CD14-positive monocyte (primary cell): ENCODE results near the gene APOC1. TPM values are rescaled to one million over a fixed set of nuclear protein-coding genes. Genes with fewer than 3 reads are reported as not detected.

ENCODE experiments used
- DNase-seq, 3 donors: peaks; one replicate each; pipeline ENCODE4 v3.0.0-alpha.2; 2011 to 2022
- H2AFZ ChIP-seq: 2 replicates; pipeline ENCODE4 v1.6.0; 2012; ENCODE audit warnings: mild to moderate bottlenecking, low read depth, low read length, inconsistent platforms; ENCODE audit not compliant: insufficient read depth, poor library complexity, severe bottlenecking
- H3K27ac ChIP-seq, 2 donors: 1 replicate in 1 of 2; 2 replicates in 1 of 2; pipeline ENCODE4 v1.5.1; 2012 to 2013; ENCODE audit warnings: low read length in 2 of 2, control low read depth in 1 of 2, inconsistent platforms in 1 of 2, low read depth in 1 of 2, mild to moderate bottlenecking in 1 of 2
- H3K27me3 ChIP-seq, 2 donors: one replicate each; pipeline versions ENCODE4 v1.6.0 to v1.6.1; 2011 to 2013; ENCODE audit warnings: low read length in 2 of 2; ENCODE audit not compliant: control insufficient read depth in 2 of 2, insufficient read depth in 2 of 2
- H3K36me3 ChIP-seq, 2 donors: replicated peaks in 1 of 2; 1 replicate in 1 of 2; 2 replicates in 1 of 2; pipeline versions ENCODE4 v1.5.1 to v1.6.1; 2012 to 2013; ENCODE audit warnings: low read length in 2 of 2, control low read depth in 1 of 2, inconsistent platforms in 1 of 2, mild to moderate bottlenecking in 1 of 2; ENCODE audit not compliant: insufficient read depth in 2 of 2, control insufficient read depth in 1 of 2
- H3K4me1 ChIP-seq, 2 donors: 1 replicate in 1 of 2; 2 replicates in 1 of 2; pipeline versions ENCODE4 v1.5.1 to v1.6.1; 2012 to 2013; ENCODE audit warnings: low read length in 2 of 2, control low read depth in 1 of 2, inconsistent platforms in 1 of 2, mild to moderate bottlenecking in 1 of 2, moderate library complexity in 1 of 2; ENCODE audit not compliant: insufficient read depth in 2 of 2, control insufficient read depth in 1 of 2
- H3K4me2 ChIP-seq: replicated peaks from 2 replicates; pipeline ENCODE3; 2012; ENCODE audit warnings: low read length, moderate library complexity, mild to moderate bottlenecking; ENCODE audit not compliant: poor library complexity, severe bottlenecking; ENCODE audit errors: extremely low read depth
- H3K4me3 ChIP-seq, 3 experiments: fragments of 200-600 bp in 1 of 3; sonication (generic) in 1 of 3; replicated peaks in 1 of 3; 1 replicate in 2 of 3; 2 replicates in 1 of 3; pipeline ENCODE4 v1.5.1; 2011 to 2013; ENCODE audit warnings: low read length in 3 of 3, mild to moderate bottlenecking in 3 of 3, control low read depth in 2 of 3, low read depth in 2 of 3, inconsistent platforms in 1 of 3, moderate library complexity in 1 of 3
- H3K79me2 ChIP-seq: 2 replicates; pipeline ENCODE4 v1.6.0; 2012; ENCODE audit warnings: mild to moderate bottlenecking, control low read depth, inconsistent platforms, low read length, moderate library complexity; ENCODE audit not compliant: insufficient read depth
- H3K9ac ChIP-seq: 2 replicates; pipeline ENCODE4 v1.6.0; 2017; ENCODE audit warnings: low read length, mild to moderate bottlenecking; ENCODE audit not compliant: insufficient read depth, poor library complexity, severe bottlenecking
- H3K9me3 ChIP-seq, 2 donors: replicated peaks in 1 of 2; 1 replicate in 1 of 2; 2 replicates in 1 of 2; pipeline versions ENCODE4 v1.5.1 to v1.6.1; 2012 to 2013; ENCODE audit warnings: low read length in 2 of 2, control low read depth in 1 of 2; ENCODE audit not compliant: control insufficient read depth in 1 of 2, insufficient read depth in 1 of 2
- H4K20me1 ChIP-seq: 2 replicates; pipeline ENCODE4 v1.6.0; 2012; ENCODE audit warnings: mild to moderate bottlenecking, low read length, control low read depth, moderate library complexity; ENCODE audit not compliant: insufficient read depth
- H3K27ac Mint-ChIP-seq, 7 donors: one replicate each; pipeline ENCODE4 v1.8.0; 2020; ENCODE audit warnings: mild to moderate bottlenecking in 7 of 7, mixed read lengths in 7 of 7, moderate library complexity in 6 of 7, inconsistent platforms in 2 of 7
- H3K27me3 Mint-ChIP-seq, 3 donors: one replicate each; pipeline ENCODE4 v1.8.0; 2021 to 2022; ENCODE audit warnings: low read depth in 3 of 3, mild to moderate bottlenecking in 3 of 3, mixed read lengths in 3 of 3, moderate library complexity in 3 of 3, inconsistent platforms in 1 of 3
- H3K36me3 Mint-ChIP-seq, 2 donors: one replicate each; pipeline ENCODE4 v1.8.0; 2020; ENCODE audit warnings: mixed read lengths in 2 of 2, inconsistent platforms in 1 of 2, mild to moderate bottlenecking in 1 of 2
- H3K4me1 Mint-ChIP-seq: one replicate; pipeline ENCODE4 v1.8.0; 2020; ENCODE audit warnings: mild to moderate bottlenecking, mixed read lengths
- H3K4me3 Mint-ChIP-seq, 2 donors: one replicate each; pipeline ENCODE4 v1.8.0; 2020; ENCODE audit warnings: mild to moderate bottlenecking in 2 of 2, mixed read lengths in 2 of 2, moderate library complexity in 1 of 2
- H3K9me3 Mint-ChIP-seq, 7 donors: one replicate each; pipeline ENCODE4 v1.8.0; 2020 to 2022; ENCODE audit warnings: mixed read lengths in 7 of 7, mild to moderate bottlenecking in 6 of 7, moderate library complexity in 6 of 7, inconsistent platforms in 2 of 7
- WGBS: methylation state at CpG from one replicate; pipeline ENCODE4 v1.1.5; 2013; ENCODE audit warnings: missing lambda C conversion rate; ENCODE audit not compliant: insufficient coverage; 5-methylcytosine and 5-hydroxymethylcytosine counted together
- intact Hi-C, 2 donors: fragments of 100-400 bp; cut with micrococcal nuclease; formaldehyde crosslinking; loops; one replicate each; pipeline versions ENCODE4 v1.15.0 to v1.15.1; 2023
- polyA plus RNA-seq, 3 donors: library from polyadenylated mRNA; depleted of rRNA in 1 of 3; unstranded in 2 of 3; stranded (reverse) in 1 of 3; fragments of 300-500 nt in 2 of 3; fragments of >200 nt in 1 of 3; fragmentation: Illumina TruSeq in 2 of 3; gene quantifications; 1 replicate in 2 of 3; 2 replicates in 1 of 3; pipeline ENCODE4 v1.2.3, GENCODE V29; 2012 to 2021
- TF ChIP-seq, protein P1 (sequence below): fragments of 200-600 bp; IDR thresholded peaks from one replicate; pipeline ENCODE4 v1.8.0; 2022; ENCODE audit warnings: antibody characterized with exemption, mild to moderate bottlenecking

APOC1 gene
- polyA plus RNA-seq, 3 donors = 0.20 TPM; not detected in 2

DNA sequence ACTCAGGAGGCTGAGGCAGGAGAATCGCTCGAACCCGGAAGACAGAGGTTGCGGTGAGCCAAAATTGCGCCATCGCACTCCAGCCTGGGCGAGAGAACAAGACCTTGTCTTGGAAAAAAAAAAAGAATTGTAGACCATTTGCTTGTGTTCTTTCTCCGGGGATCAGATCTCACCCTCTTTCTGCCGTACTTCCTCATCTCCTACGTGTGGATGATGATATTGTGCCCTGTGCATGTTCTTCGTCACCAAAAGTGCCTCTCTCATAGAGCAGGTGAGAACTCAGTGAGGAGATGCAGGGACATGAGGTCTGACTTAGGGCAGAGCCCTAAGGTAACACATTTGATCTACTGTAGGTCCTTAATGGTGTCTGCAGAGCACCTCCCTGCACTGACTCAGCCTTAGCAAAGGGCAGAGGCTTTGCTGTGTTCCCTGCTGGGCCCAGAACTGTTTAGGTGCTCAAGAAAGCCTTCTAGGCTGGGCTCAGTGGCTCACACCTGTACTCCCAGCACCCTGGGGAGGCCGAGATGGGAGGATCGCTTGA lies 32.7 kb downstream of the APOC1 start:
- DNase-seq = no peak
- Histone ChIP-seq H3K4me3 (no peak overlapping the region), H3K27ac (no peak overlapping the region), H3K9me3 (no peaks in the 10 kb centered on the region), H3K9ac (no peak overlapping the region), H4K20me1 (no peaks in the 10 kb centered on the region), H3K27me3 (no peaks in the 10 kb centered on the region), H3K36me3 (peaks cover 10 to 13% of the 10 kb centered on the region in 2 donors), H3K4me1 (peaks cover 9 to 15% of the 10 kb centered on the region in 2 donors), H2AFZ (no peak overlapping the region), H3K4me2 (no peak overlapping the region), H3K79me2 (no peaks in the 10 kb centered on the region)
- Mint-ChIP-seq H3K4me1 (peaks cover 17% of the 10 kb centered on the region), H3K27ac (peak overlapping the region; percentile 37 to 83 (median 74)), H3K9me3 (no peaks in the 10 kb centered on the region), H3K27me3 (peaks cover 3 to 6% (median 3%) of the 10 kb centered on the region in 3 donors), H3K4me3 (no peak overlapping the region), H3K36me3 (peaks cover 10 to 24% of the 10 kb centered on the region in 2 donors)
- TF ChIP-seq, protein P1, sequence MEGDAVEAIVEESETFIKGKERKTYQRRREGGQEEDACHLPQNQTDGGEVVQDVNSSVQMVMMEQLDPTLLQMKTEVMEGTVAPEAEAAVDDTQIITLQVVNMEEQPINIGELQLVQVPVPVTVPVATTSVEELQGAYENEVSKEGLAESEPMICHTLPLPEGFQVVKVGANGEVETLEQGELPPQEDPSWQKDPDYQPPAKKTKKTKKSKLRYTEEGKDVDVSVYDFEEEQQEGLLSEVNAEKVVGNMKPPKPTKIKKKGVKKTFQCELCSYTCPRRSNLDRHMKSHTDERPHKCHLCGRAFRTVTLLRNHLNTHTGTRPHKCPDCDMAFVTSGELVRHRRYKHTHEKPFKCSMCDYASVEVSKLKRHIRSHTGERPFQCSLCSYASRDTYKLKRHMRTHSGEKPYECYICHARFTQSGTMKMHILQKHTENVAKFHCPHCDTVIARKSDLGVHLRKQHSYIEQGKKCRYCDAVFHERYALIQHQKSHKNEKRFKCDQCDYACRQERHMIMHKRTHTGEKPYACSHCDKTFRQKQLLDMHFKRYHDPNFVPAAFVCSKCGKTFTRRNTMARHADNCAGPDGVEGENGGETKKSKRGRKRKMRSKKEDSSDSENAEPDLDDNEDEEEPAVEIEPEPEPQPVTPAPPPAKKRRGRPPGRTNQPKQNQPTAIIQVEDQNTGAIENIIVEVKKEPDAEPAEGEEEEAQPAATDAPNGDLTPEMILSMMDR = no peak
- intact Hi-C loops = no loop called here
- WGBS = 78% methylated on average over 10 of the region's 13 CpGs

- Histone ChIP-seq H3K79me2 (no peaks in the 10 kb centered on the region), H3K9me3 (no peaks in the 10 kb centered on the region), H2AFZ (no peak overlapping the region), H3K4me1 (peaks cover 9 to 15% of the 10 kb centered on the region in 2 donors), H3K36me3 (peaks cover 10 to 13% of the 10 kb centered on the region in 2 donors), H4K20me1 (no peaks in the 10 kb centered on the region), H3K4me2 (no peak overlapping the region), H3K9ac (no peak overlapping the region), H3K4me3 (no peak overlapping the region), H3K27ac (no peak overlapping the region), H3K27me3 (no peaks in the 10 kb centered on the region)
- peaks cover 3 to 6% (median 3%) of the 10 kb centered on the region in 3 donors for H3K27me3 Mint-ChIP-seq
- TF ChIP-seq, protein P1 = no peak
- peaks cover 17% of the 10 kb centered on the region for H3K4me1 Mint-ChIP-seq
- peaks cover 12 to 28% of the 10 kb centered on the region in 2 donors for H3K36me3 Mint-ChIP-seq
- no peak for DNase-seq
- WGBS = no CpG with 5 or more reads among the region's 5 CpGs
- intact Hi-C loops = no loop called here
- H3K9me3 Mint-ChIP-seq = no peaks in the 10 kb centered on the region
- H3K4me3 Mint-ChIP-seq = no peak overlapping the region
- H3K27ac Mint-ChIP-seq = peak overlapping the region in 1 of 7 donors; percentile 20
Measured at GRCh38 chr19:44948237-44948636, 33.8 kb downstream of the APOC1 start.
